ENCODE data around the gene FBXL12.

The FBXL12 gene

GRCh38 chr19:9786819-9787218 is 32.1 kb downstream of the FBXL12 start:
- no peak for TF ChIP-seq CTCF (conservative IDR thresholded peaks at IDR 0.05)
- no peak overlapping the region for H3K27ac ChIP-seq

- peak overlapping the region; percentile 66 for H3K27ac ChIP-seq
- no peak for TF ChIP-seq CTCF (conservative IDR thresholded peaks at IDR 0.05)
Observed at GRCh38 chr19:9786342-9786741, 32.5 kb downstream of the FBXL12 start.

- TF ChIP-seq CTCF (conservative IDR thresholded peaks at IDR 0.05): no peak
- peak overlapping the region; percentile 95 for H3K27ac ChIP-seq
Observed at GRCh38 chr19:9785367-9786331, 33.2 kb downstream of the FBXL12 start.

- peak overlapping the region; percentile 95 for H3K27ac ChIP-seq
Observed at GRCh38 chr19:9784163-9784496, 34.7 kb downstream of the FBXL12 start.

GRCh38 chr19:9782338-9782737 is 36.5 kb downstream of the FBXL12 start:
- H3K27ac ChIP-seq: no peak overlapping the region; the same call in 1 of the 2 replicates
- TF ChIP-seq CTCF (conservative IDR thresholded peaks at IDR 0.05): no peak

GRCh38 chr19:9768175-9769112 is 50.4 kb downstream of the FBXL12 start, which contains the start of gene ZNF846:
Gene ZNF846 (minus strand): TSS chr19:9768738. CDS start chr19:9764950, 3,788 bp downstream.
- TF ChIP-seq CTCF (conservative IDR thresholded peaks at IDR 0.05): no peak
- H3K27ac ChIP-seq: peak within 1 kb of the TSS; percentile 84

All from VCaP (cell line).